ENCODE data around the gene EMC10.
A peak's percentile ranks its signal among the peaks of the same experiment; 100 is the strongest.

The EMC10 gene

GRCh38 chr19:50509366-50509765 lies 33.1 kb downstream of the EMC10 start:
- Histone ChIP-seq H3K27me3 (ENCODE audit: insufficient read depth, insufficient read length) (no peaks in the 10 kb centered on the region), H3K4me3 (ENCODE audit: insufficient read length, low read depth) (no peak overlapping the region), H3K4me1 (ENCODE audit: insufficient read depth, insufficient read length) (peaks cover 19% of the 10 kb centered on the region), H3K9me3 (ENCODE audit: insufficient read depth, low read length) (no peaks in the 10 kb centered on the region), H3K9ac (ENCODE audit: insufficient read length, low read depth) (no peak overlapping the region), H3K36me3 (ENCODE audit: insufficient read depth, insufficient read length, low read length) (no peaks in the 10 kb centered on the region)
- DNase-seq (ENCODE audit: low read depth, low spot score), result no peak
- TF ChIP-seq YY1 (IDR thresholded peaks at IDR 0.05; ENCODE audit: insufficient read depth, insufficient read length), result no peak
- TF ChIP-seq SUZ12 (IDR thresholded peaks at IDR 0.05; ENCODE audit: extremely low read depth, insufficient read depth, insufficient read length), result no peak
- no peak for TF ChIP-seq ZNF274 (IDR thresholded peaks at IDR 0.05; ENCODE audit: low read depth, low read length)

GRCh38 chr19:50510121-50510670 lies 33.9 kb downstream of the EMC10 start:
- Histone ChIP-seq H3K36me3 (ENCODE audit: insufficient read depth, insufficient read length, low read length) (no peaks in the 10 kb centered on the region), H3K4me3 (ENCODE audit: insufficient read length, low read depth) (peak overlapping the region; percentile 52), H3K27me3 (ENCODE audit: insufficient read depth, insufficient read length) (no peaks in the 10 kb centered on the region), H3K9ac (ENCODE audit: insufficient read length, low read depth) (no peak overlapping the region), H3K9me3 (ENCODE audit: insufficient read depth, low read length) (no peaks in the 10 kb centered on the region), H3K4me1 (ENCODE audit: insufficient read depth, insufficient read length) (peaks cover 20% of the 10 kb centered on the region)
- TF ChIP-seq YY1 (IDR thresholded peaks at IDR 0.05; ENCODE audit: insufficient read depth, insufficient read length) (no peak), ZNF274 (IDR thresholded peaks at IDR 0.05; ENCODE audit: low read depth, low read length) (no peak), SUZ12 (IDR thresholded peaks at IDR 0.05; ENCODE audit: extremely low read depth, insufficient read depth, insufficient read length) (no peak)
- no peak for DNase-seq (ENCODE audit: low read depth, low spot score)

- peak; percentile 18 for DNase-seq (ENCODE audit: low read depth, low spot score)
- Histone ChIP-seq H3K36me3 (ENCODE audit: insufficient read depth, insufficient read length, low read length) (no peaks in the 10 kb centered on the region), H3K27me3 (ENCODE audit: insufficient read depth, insufficient read length) (no peaks in the 10 kb centered on the region), H3K4me1 (ENCODE audit: insufficient read depth, insufficient read length) (peaks cover 20% of the 10 kb centered on the region), H3K9ac (ENCODE audit: insufficient read length, low read depth) (peak overlapping the region; percentile 26), H3K9me3 (ENCODE audit: insufficient read depth, low read length) (no peaks in the 10 kb centered on the region), H3K4me3 (ENCODE audit: insufficient read length, low read depth) (peak overlapping the region; percentile 52)
- TF ChIP-seq YY1 (IDR thresholded peaks at IDR 0.05; ENCODE audit: insufficient read depth, insufficient read length), result no peak
- no peak for TF ChIP-seq ZNF274 (IDR thresholded peaks at IDR 0.05; ENCODE audit: low read depth, low read length)
- TF ChIP-seq SUZ12 (IDR thresholded peaks at IDR 0.05; ENCODE audit: extremely low read depth, insufficient read depth, insufficient read length), result no peak
Measured at GRCh38 chr19:50510700-50511068, 34.4 kb downstream of the EMC10 start.

DNA sequence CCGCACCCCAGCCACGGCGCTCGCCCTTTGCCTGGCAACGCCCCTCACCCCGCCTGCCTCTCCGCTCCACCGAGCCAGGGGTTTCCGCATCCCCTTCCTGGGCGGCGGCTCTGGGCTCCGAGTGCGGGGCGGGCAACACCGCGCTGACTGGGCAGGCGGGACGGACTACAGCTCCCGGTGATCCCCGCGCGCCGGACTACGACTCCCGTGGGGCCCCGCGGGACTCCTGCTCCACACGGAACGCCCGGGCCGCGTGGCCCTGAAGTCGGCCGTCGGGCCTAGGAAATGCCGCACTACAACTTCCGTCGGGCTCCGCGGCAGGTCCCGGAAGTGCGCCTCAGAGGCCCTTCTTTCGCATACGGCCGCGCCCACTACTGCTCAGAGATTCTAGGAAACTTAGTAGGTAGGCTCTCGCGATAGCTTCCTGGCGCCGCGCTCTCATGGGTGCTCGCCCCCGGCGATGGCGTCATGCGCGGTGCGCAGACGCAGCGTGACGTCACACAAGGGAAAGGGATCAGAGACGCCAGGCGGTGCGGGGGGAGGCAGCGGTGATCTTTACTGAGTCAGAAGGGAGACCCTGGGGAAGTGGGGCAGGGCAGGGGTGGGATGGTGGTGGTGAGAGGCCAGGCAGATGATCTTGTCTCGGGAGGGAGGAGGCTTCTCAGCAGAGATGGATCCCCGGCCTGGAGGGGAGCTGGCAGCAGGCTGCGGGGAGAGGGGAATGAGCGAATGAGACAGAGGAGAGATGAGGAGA lies 34.9 kb downstream of the EMC10 start, which contains the start of gene JOSD2:
JOSD2 (minus strand) TSS at position 123 of the 754 bp plus-strand sequence. CDS start 760 bp downstream, outside the sequence.
- Histone ChIP-seq H3K9me3 (ENCODE audit: insufficient read depth, low read length) (no peaks in the 10 kb centered on the region), H3K4me1 (ENCODE audit: insufficient read depth, insufficient read length) (peaks cover 20% of the 10 kb centered on the region), H3K27me3 (ENCODE audit: insufficient read depth, insufficient read length) (no peaks in the 10 kb centered on the region), H3K36me3 (ENCODE audit: insufficient read depth, insufficient read length, low read length) (no peaks in the 10 kb centered on the region), H3K4me3 (ENCODE audit: insufficient read length, low read depth) (peak within 1 kb of the TSS; percentile 52), H3K9ac (ENCODE audit: insufficient read length, low read depth) (peak within 1 kb of the TSS; percentile 85)
- TF ChIP-seq YY1 (IDR thresholded peaks at IDR 0.05; ENCODE audit: insufficient read depth, insufficient read length) (no peak), SUZ12 (IDR thresholded peaks at IDR 0.05; ENCODE audit: extremely low read depth, insufficient read depth, insufficient read length) (no peak), ZNF274 (IDR thresholded peaks at IDR 0.05; ENCODE audit: low read depth, low read length) (no peak)
- DNase-seq (ENCODE audit: low read depth, low spot score), result peak; percentile 93

- no peaks in the 10 kb centered on the region for H3K9me3 ChIP-seq (ENCODE audit: insufficient read depth, low read length)
- H3K4me1 ChIP-seq (ENCODE audit: insufficient read depth, insufficient read length), result peaks cover 20% of the 10 kb centered on the region
- peak overlapping the region; percentile 85 for H3K9ac ChIP-seq (ENCODE audit: insufficient read length, low read depth)
- TF ChIP-seq SUZ12 (IDR thresholded peaks at IDR 0.05; ENCODE audit: extremely low read depth, insufficient read depth, insufficient read length), result no peak
- TF ChIP-seq ZNF274 (IDR thresholded peaks at IDR 0.05; ENCODE audit: low read depth, low read length), result no peak
- TF ChIP-seq YY1 (IDR thresholded peaks at IDR 0.05; ENCODE audit: insufficient read depth, insufficient read length), result no peak
- peaks cover 3% of the 10 kb centered on the region for H3K36me3 ChIP-seq (ENCODE audit: insufficient read depth, insufficient read length, low read length)
- H3K27me3 ChIP-seq (ENCODE audit: insufficient read depth, insufficient read length), result no peaks in the 10 kb centered on the region
- DNase-seq (ENCODE audit: low read depth, low spot score), result no peak
- H3K4me3 ChIP-seq (ENCODE audit: insufficient read length, low read depth), result peak overlapping the region; percentile 42
Measured at GRCh38 chr19:50512112-50512998, 36.0 kb downstream of the EMC10 start.

- Histone ChIP-seq H3K4me3 (ENCODE audit: insufficient read length, low read depth) (no peak overlapping the region), H3K36me3 (ENCODE audit: insufficient read depth, insufficient read length, low read length) (peaks cover 11% of the 10 kb centered on the region), H3K9ac (ENCODE audit: insufficient read length, low read depth) (peak overlapping the region; percentile 32), H3K9me3 (ENCODE audit: insufficient read depth, low read length) (no peaks in the 10 kb centered on the region), H3K4me1 (ENCODE audit: insufficient read depth, insufficient read length) (peaks cover 20% of the 10 kb centered on the region), H3K27me3 (ENCODE audit: insufficient read depth, insufficient read length) (no peaks in the 10 kb centered on the region)
- no peak for DNase-seq (ENCODE audit: low read depth, low spot score)
- no peak for TF ChIP-seq YY1 (IDR thresholded peaks at IDR 0.05; ENCODE audit: insufficient read depth, insufficient read length)
- TF ChIP-seq ZNF274 (IDR thresholded peaks at IDR 0.05; ENCODE audit: low read depth, low read length), result no peak
- TF ChIP-seq SUZ12 (IDR thresholded peaks at IDR 0.05; ENCODE audit: extremely low read depth, insufficient read depth, insufficient read length), result no peak
Measured at GRCh38 chr19:50512999-50513745, 36.9 kb downstream of the EMC10 start.
